Activated CD4-positive, alpha-beta T cell treated with anti-CD3 and anti-CD28 coated beads for 36 hours (primary cell): ENCODE measurements around the gene TPRA1. TPM values are rescaled to one million over a fixed set of nuclear protein-coding genes. Genes with fewer than 3 reads are reported as not detected.
A peak's percentile ranks its signal among the peaks of the same experiment; 100 is the strongest.
"Not testable (repeated sequence)": the region's sequence is repeated elsewhere in the genome, so short reads cannot be mapped to it uniquely, and the experiment has no call there.

Source experiments
- ATAC-seq: fragments of 200-7000 bp; cut with Tn5 transposase; one replicate; pipeline ENCODE4 v1.10.0; 2021; ENCODE audit warnings: mild to moderate bottlenecking, moderate library complexity
- CTCF ChIA-PET: fragments of 350-600 bp; sonication (Branson Sonifier 250); formaldehyde crosslinking; loops from one replicate; lab custom pipeline; 2021; ENCODE audit warnings: antibody characterized with exemption; lab: Charles Lee
- POLR2A ChIA-PET: fragments of 350-600 bp; sonication (Branson Sonifier 250); formaldehyde crosslinking; loops from one replicate; lab custom pipeline; 2021; ENCODE audit warnings: antibody characterized with exemption, inconsistent platforms; lab: Charles Lee
- DNase-seq: peaks from one replicate; pipeline ENCODE4 v3.0.0-alpha.2; 2020
- H3K27ac Mint-ChIP-seq: one replicate; pipeline ENCODE4 v1.8.0; 2021; ENCODE audit warnings: mixed read lengths
- H3K27me3 Mint-ChIP-seq: one replicate; pipeline ENCODE4 v1.8.0; 2021; ENCODE audit warnings: mixed read lengths
- H3K36me3 Mint-ChIP-seq: one replicate; pipeline ENCODE4 v1.8.0; 2021; ENCODE audit warnings: low read depth, mixed read lengths
- H3K4me1 Mint-ChIP-seq: one replicate; pipeline ENCODE4 v1.8.0; 2021; ENCODE audit warnings: mixed read lengths
- H3K4me3 Mint-ChIP-seq: one replicate; pipeline ENCODE4 v1.8.0; 2021; ENCODE audit warnings: mild to moderate bottlenecking, moderate library complexity, mixed read lengths
- H3K9me3 Mint-ChIP-seq: one replicate; pipeline ENCODE4 v1.8.0; 2021; ENCODE audit warnings: low read depth, mixed read lengths
- intact Hi-C, 2 experiments: fragments of 100-400 bp; cut with DNase I in 1 of 2; cut with micrococcal nuclease in 1 of 2; formaldehyde crosslinking; loops; one replicate each; pipeline versions ENCODE4 v1.14.2 to v1.15.1; 2022 to 2024; cut with DNase I, micrococcal nuclease
- total RNA-seq, 2 experiments: library from RNA; stranded (reverse); gene quantifications; one replicate each; pipeline ENCODE4 v1.2.3, GENCODE V29; 2021

Gene TPRA1
- total RNA-seq, 2 experiments from 2014 or later, result 22.5 to 24.8 TPM

GRCh38 chr3:127536830-127537812 is 53.4 kb downstream of the TPRA1 start:
- Mint-ChIP-seq H3K4me3 (no peak overlapping the region), H3K27ac (no peak overlapping the region), H3K36me3 (no peaks in the 10 kb centered on the region), H3K4me1 (peaks cover 4% of the 10 kb centered on the region), H3K27me3 (peaks cover 2% of the 10 kb centered on the region), H3K9me3 (no peaks in the 10 kb centered on the region)
- CTCF ChIA-PET, result interaction anchor here (0.6 kb wide), 1 partner anchor 12 kb away, joined by 3 read pairs; no protein-coding TSS in a partner anchor
- ATAC-seq (no peak), DNase-seq (no peak)
- intact Hi-C loops, result no loop called here
- POLR2A ChIA-PET, result no interaction called here

- H3K27me3 Mint-ChIP-seq, result peaks cover 2% of the 10 kb centered on the region
- H3K36me3 Mint-ChIP-seq, result no peaks in the 10 kb centered on the region
- intact Hi-C loops, result no loop called here
- peak; percentile 40 for DNase-seq
- no peaks in the 10 kb centered on the region for H3K9me3 Mint-ChIP-seq
- ChIA-PET CTCF (interaction anchor here (0.6 to 0.8 kb wide), 2 partner anchors 7 to 13 kb away, joined by 3 to 4 read pairs; no protein-coding TSS in a partner anchor), POLR2A (no interaction called here)
- ATAC-seq, result peak; percentile 69
- H3K4me1 Mint-ChIP-seq, result peaks cover 4% of the 10 kb centered on the region
- no peak overlapping the region for H3K4me3 Mint-ChIP-seq
- H3K27ac Mint-ChIP-seq, result no peak overlapping the region
These were observed 54.4 kb downstream of the TPRA1 start for GRCh38 chr3:127535901-127536829.

- ChIA-PET POLR2A (no interaction called here), CTCF (interaction anchor here (0.6 to 0.8 kb wide), 3 partner anchors 8 to 14 kb away, joined by 3 to 4 read pairs (median 4); no protein-coding TSS in a partner anchor)
- no peak overlapping the region for H3K4me3 Mint-ChIP-seq
- intact Hi-C loops, result no loop called here
- H3K9me3 Mint-ChIP-seq, result no peaks in the 10 kb centered on the region
- DNase-seq, result no peak
- no peak for ATAC-seq
- H3K27ac Mint-ChIP-seq, result no peak overlapping the region
- H3K36me3 Mint-ChIP-seq, result no peaks in the 10 kb centered on the region
- H3K27me3 Mint-ChIP-seq, result peaks cover 2% of the 10 kb centered on the region
- peaks cover 4% of the 10 kb centered on the region for H3K4me1 Mint-ChIP-seq
These were observed 55.3 kb downstream of the TPRA1 start for GRCh38 chr3:127535106-127535785.

- Mint-ChIP-seq H3K9me3 (no peaks in the 10 kb centered on the region), H3K27ac (no peak overlapping the region), H3K4me1 (peaks cover 4% of the 10 kb centered on the region), H3K36me3 (no peaks in the 10 kb centered on the region), H3K27me3 (peaks cover 2% of the 10 kb centered on the region), H3K4me3 (no peak overlapping the region)
- CTCF ChIA-PET, result interaction anchor here (0.6 kb wide), 1 partner anchor 13 kb away, joined by 3 read pairs; no protein-coding TSS in a partner anchor
- DNase-seq (no peak), ATAC-seq (no peak)
- POLR2A ChIA-PET, result no interaction called here
- intact Hi-C loops, result no loop called here
These were observed 56.0 kb downstream of the TPRA1 start for GRCh38 chr3:127534564-127534963.

GRCh38 chr3:127534161-127534451 is 56.4 kb downstream of the TPRA1 start:
- intact Hi-C loops, result no loop called here
- no peak for ATAC-seq

GRCh38 chr3:127532561-127533203 is 57.9 kb downstream of the TPRA1 start:
- H3K27me3 Mint-ChIP-seq, result peaks cover 2% of the 10 kb centered on the region
- H3K36me3 Mint-ChIP-seq, result no peaks in the 10 kb centered on the region
- peaks cover 4% of the 10 kb centered on the region for H3K4me1 Mint-ChIP-seq
- no peak overlapping the region for H3K4me3 Mint-ChIP-seq
- CTCF ChIA-PET, result interaction anchor here (0.8 kb wide), 1 partner anchor 920 kb away, joined by 3 read pairs; no protein-coding TSS in a partner anchor
- H3K27ac Mint-ChIP-seq, result no peak overlapping the region
- H3K9me3 Mint-ChIP-seq, result no peaks in the 10 kb centered on the region
- DNase-seq (no peak), ATAC-seq (no peak)
- intact Hi-C loops, result no loop called here
- POLR2A ChIA-PET, result no interaction called here

More at GRCh38 chr3:127534161-127534451, 56.4 kb downstream of the TPRA1 start:
- CTCF ChIA-PET, result no interaction called here
- Mint-ChIP-seq H3K4me3 (no peak overlapping the region), H3K4me1 (peaks cover 4% of the 10 kb centered on the region), H3K27ac (no peak overlapping the region), H3K9me3 (no peaks in the 10 kb centered on the region), H3K27me3 (peaks cover 2% of the 10 kb centered on the region), H3K36me3 (no peaks in the 10 kb centered on the region)
- POLR2A ChIA-PET, result no interaction called here
- no peak for DNase-seq

GRCh38 chr3:127531821-127532220 is 58.7 kb downstream of the TPRA1 start:
- ATAC-seq (no peak), DNase-seq (no peak)
- Mint-ChIP-seq H3K27ac (no peak overlapping the region), H3K27me3 (peaks cover 4% of the 10 kb centered on the region), H3K4me1 (peaks cover 4% of the 10 kb centered on the region), H3K9me3 (no peaks in the 10 kb centered on the region), H3K36me3 (no peaks in the 10 kb centered on the region), H3K4me3 (no peak overlapping the region)
- POLR2A ChIA-PET, result no interaction called here
- CTCF ChIA-PET, result interaction anchor here (0.8 kb wide), 1 partner anchor 920 kb away, joined by 3 read pairs; no protein-coding TSS in a partner anchor
- intact Hi-C loops, result no loop called here

GRCh38 chr3:127530863-127531262 is 59.7 kb downstream of the TPRA1 start:
- intact Hi-C loops, H3K9me3 Mint-ChIP-seq, H3K4me1 Mint-ChIP-seq, POLR2A ChIA-PET, H3K36me3 Mint-ChIP-seq, H3K27ac Mint-ChIP-seq, H3K4me3 Mint-ChIP-seq, DNase-seq, H3K27me3 Mint-ChIP-seq, ATAC-seq, CTCF ChIA-PET: not testable (repeated sequence)

GRCh38 chr3:127529346-127530188 is 61.0 kb downstream of the TPRA1 start:
- ATAC-seq (no peak), DNase-seq (no peak)
- Mint-ChIP-seq H3K9me3 (no peaks in the 10 kb centered on the region), H3K27me3 (peaks cover 13% of the 10 kb centered on the region), H3K36me3 (no peaks in the 10 kb centered on the region), H3K4me1 (no peaks in the 10 kb centered on the region), H3K4me3 (no peak overlapping the region), H3K27ac (no peak overlapping the region)
- intact Hi-C loops, result no loop called here
- CTCF ChIA-PET, result no interaction called here
- POLR2A ChIA-PET, result no interaction called here

- H3K9me3 Mint-ChIP-seq, result peaks cover 4% of the 10 kb centered on the region
- CTCF ChIA-PET, result no interaction called here
- H3K36me3 Mint-ChIP-seq, result no peaks in the 10 kb centered on the region
- H3K4me1 Mint-ChIP-seq, result no peaks in the 10 kb centered on the region
- ATAC-seq (no peak), DNase-seq (no peak)
- intact Hi-C loops, result no loop called here
- peaks cover 19% of the 10 kb centered on the region for H3K27me3 Mint-ChIP-seq
- H3K4me3 Mint-ChIP-seq, result no peak overlapping the region
- POLR2A ChIA-PET, result no interaction called here
- H3K27ac Mint-ChIP-seq, result no peak overlapping the region
These were observed 65.2 kb downstream of the TPRA1 start for GRCh38 chr3:127525373-127525772.
